Bladder microvascular endothelial cell (primary cell): Measurements from ENCODE around the gene SERPINB1. TPM values are rescaled to one million over a fixed set of nuclear protein-coding genes. Genes with fewer than 3 reads are reported as not detected.

Experiments used
- total RNA-seq: library from RNA; depleted of rRNA; stranded (reverse); fragments of >200 nt; gene quantifications from 2 replicates; pipeline ENCODE4 v1.2.3, GENCODE V29; 2014

Gene SERPINB1
- total RNA-seq: 18.2 and 46.9 TPM in 2 replicates

DNA sequence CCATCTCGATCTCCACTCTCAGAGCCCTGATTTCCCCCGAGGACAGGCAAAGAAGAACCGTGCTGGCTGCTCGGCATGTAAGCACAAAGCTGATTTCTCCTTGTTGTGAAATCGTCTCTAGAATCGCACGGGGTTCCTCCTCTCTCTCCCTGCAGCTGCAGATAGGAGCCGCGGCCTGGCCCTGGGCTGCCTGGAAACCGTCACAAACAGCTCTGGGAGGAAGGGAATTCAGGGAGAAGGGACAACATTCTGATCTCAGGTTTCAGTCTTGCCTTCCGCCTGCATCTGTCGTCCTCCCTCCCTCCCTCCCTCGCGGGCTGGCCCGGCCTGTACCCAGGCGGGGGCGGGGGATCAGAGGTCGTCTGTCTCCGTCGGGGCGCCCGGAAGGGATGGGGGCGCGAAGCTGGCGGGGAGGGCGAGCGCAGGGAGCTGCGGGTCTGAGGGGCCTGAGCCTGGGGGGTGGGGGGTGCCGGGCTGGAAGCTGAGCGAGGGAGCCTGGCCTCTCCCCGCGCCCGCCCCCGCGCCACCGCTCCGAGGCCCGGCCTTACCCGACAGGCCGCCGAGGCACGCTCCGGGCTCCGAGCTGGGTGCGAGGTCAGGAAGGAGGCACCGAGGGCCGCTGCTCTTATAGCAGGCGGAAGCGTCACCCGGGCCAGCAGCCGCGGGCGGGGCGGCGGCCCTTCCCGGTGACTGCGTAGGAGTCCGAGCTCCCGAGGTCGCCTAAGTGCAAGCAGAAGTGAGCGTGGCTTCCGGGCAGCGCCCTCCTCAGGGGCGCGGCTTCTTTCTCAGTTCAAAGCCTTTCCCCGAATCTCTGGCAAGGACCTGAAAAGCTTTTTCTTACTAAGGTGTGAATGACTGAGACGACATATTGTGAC lies at the start of gene SERPINB1:
TSS of gene SERPINB1 (minus strand) at position 600 of the 875 bp plus-strand sequence. CDS start 1,277 bp downstream, outside the sequence.

Other genes starting within 250 kb of the SERPINB1 start
- gene MYLK4, start 90.9 kb downstream of the SERPINB1 start, total RNA-seq: 0.32 and 0.38 TPM in 2 replicates
- gene WRNIP1, start 76.5 kb downstream of the SERPINB1 start, total RNA-seq: 42.1 and 51.4 TPM in 2 replicates
- 23.3 and 51.3 TPM in 2 replicates for gene SERPINB9, start 61.4 kb upstream of the SERPINB1 start, total RNA-seq
- 110 and 114 TPM in 2 replicates for gene SERPINB6, start 129.7 kb upstream of the SERPINB1 start, total RNA-seq
- gene NQO2, start 158.0 kb upstream of the SERPINB1 start, total RNA-seq: 15.9 and 19.8 TPM in 2 replicates
- gene RIPK1, start 226.6 kb upstream of the SERPINB1 start, total RNA-seq: 19.1 and 31.5 TPM in 2 replicates